Cardiac muscle cell (in vitro differentiated cells and primary cell): ENCODE results near the gene ARHGAP10. TPM values are rescaled to one million over a fixed set of nuclear protein-coding genes. Genes with fewer than 3 reads are reported as not detected.

Experiments used
- DNase-seq, 2 donors: peaks; one replicate each; pipeline versions ENCODE4 v3.0.0 to v3.0.0-alpha.2; 2010 to 2017; ENCODE audit warnings: low read depth in 1 of 2, low spot score in 1 of 2
- H3K27ac ChIP-seq: fragments of 200-600 bp; sonication (generic); 2 replicates; pipeline ENCODE4 v1.5.1; 2016
- H3K27me3 ChIP-seq: fragments of 200-600 bp; sonication (generic); 2 replicates; pipeline ENCODE4 v1.6.0; 2016; ENCODE audit warnings: control low read depth
- H3K36me3 ChIP-seq: fragments of 200-600 bp; sonication (generic); 2 replicates; pipeline ENCODE4 v1.5.1; 2016; ENCODE audit warnings: control low read depth
- H3K4me1 ChIP-seq: fragments of 200-600 bp; sonication (generic); 2 replicates; pipeline ENCODE4 v1.8.1; 2017; ENCODE audit warnings: low read depth, mild to moderate bottlenecking, mixed run types
- H3K4me3 ChIP-seq: fragments of 200-600 bp; sonication (generic); 2 replicates; pipeline ENCODE4 v1.5.1; 2016; ENCODE audit warnings: mild to moderate bottlenecking
- H3K9me3 ChIP-seq: fragments of 200-600 bp; sonication (generic); 2 replicates; pipeline ENCODE4 v1.5.1; 2017; ENCODE audit warnings: low read depth, mild to moderate bottlenecking, control low read depth
- polyA plus RNA-seq: library from polyadenylated mRNA; unstranded; fragments of >200 nt; fragmentation: Nextera tagmentation; extraction: Ambion mirVana; gene quantifications from 2 replicates; pipeline ENCODE4 v1.2.1, GENCODE V29; 2016
- total RNA-seq: library from RNA; depleted of rRNA; stranded (reverse); fragments of >200 nt; gene quantifications from 2 replicates; pipeline ENCODE4 v1.2.3, GENCODE V29; 2016
- TF ChIP-seq, protein P1 (sequence below): IDR thresholded peaks from 2 replicates; pipeline ENCODE4 v1.5.1; 2012; ENCODE audit warnings: low read depth, mild to moderate bottlenecking, low read length

The ARHGAP10 gene
- total and polyA plus RNA-seq, 2 experiments from 2014 or later: 12.1 to 15.0 TPM

GRCh38 chr4:148095346-148095923 is 363.5 kb downstream of the ARHGAP10 start:
- H3K4me3 ChIP-seq: no peak overlapping the region
- H3K9me3 ChIP-seq: no peaks in the 10 kb centered on the region
- DNase-seq: no peak
- TF ChIP-seq, protein P1, sequence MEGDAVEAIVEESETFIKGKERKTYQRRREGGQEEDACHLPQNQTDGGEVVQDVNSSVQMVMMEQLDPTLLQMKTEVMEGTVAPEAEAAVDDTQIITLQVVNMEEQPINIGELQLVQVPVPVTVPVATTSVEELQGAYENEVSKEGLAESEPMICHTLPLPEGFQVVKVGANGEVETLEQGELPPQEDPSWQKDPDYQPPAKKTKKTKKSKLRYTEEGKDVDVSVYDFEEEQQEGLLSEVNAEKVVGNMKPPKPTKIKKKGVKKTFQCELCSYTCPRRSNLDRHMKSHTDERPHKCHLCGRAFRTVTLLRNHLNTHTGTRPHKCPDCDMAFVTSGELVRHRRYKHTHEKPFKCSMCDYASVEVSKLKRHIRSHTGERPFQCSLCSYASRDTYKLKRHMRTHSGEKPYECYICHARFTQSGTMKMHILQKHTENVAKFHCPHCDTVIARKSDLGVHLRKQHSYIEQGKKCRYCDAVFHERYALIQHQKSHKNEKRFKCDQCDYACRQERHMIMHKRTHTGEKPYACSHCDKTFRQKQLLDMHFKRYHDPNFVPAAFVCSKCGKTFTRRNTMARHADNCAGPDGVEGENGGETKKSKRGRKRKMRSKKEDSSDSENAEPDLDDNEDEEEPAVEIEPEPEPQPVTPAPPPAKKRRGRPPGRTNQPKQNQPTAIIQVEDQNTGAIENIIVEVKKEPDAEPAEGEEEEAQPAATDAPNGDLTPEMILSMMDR: no peak
- H3K27me3 ChIP-seq: no peaks in the 10 kb centered on the region
- no peak overlapping the region for H3K27ac ChIP-seq
- H3K36me3 ChIP-seq: no peaks in the 10 kb centered on the region
- no peaks in the 10 kb centered on the region for H3K4me1 ChIP-seq

DNA sequence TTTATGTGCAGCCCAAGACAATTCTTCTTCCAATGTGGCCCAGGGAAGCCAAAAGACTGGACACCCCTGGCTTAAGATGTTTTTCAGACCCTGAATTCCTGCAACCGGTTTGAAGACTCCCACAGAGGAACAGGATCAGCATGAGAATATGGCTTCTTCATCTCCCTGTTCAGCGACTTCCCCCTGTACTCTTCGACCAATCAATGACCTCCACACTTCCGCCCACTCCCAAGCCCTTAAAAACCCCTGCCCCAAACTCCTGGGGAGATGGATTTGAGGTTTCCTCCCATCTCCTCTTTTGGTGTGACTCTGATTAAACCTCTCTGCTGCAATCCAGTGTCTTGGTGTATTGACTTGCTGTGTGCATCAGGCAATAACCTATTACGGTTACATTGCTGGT is 365.9 kb downstream of the ARHGAP10 start:
- TF ChIP-seq, protein P1: no peak
- no peak for DNase-seq
- Histone ChIP-seq H3K9me3 (no peaks in the 10 kb centered on the region), H3K27me3 (no peaks in the 10 kb centered on the region), H3K27ac (no peak overlapping the region), H3K4me3 (no peak overlapping the region), H3K36me3 (no peaks in the 10 kb centered on the region), H3K4me1 (no peaks in the 10 kb centered on the region)

GRCh38 chr4:148101235-148101634 is 369.3 kb downstream of the ARHGAP10 start:
- Histone ChIP-seq H3K36me3 (no peaks in the 10 kb centered on the region), H3K27me3 (no peaks in the 10 kb centered on the region), H3K9me3 (no peaks in the 10 kb centered on the region), H3K27ac (no peak overlapping the region), H3K4me1 (peaks cover 4% of the 10 kb centered on the region), H3K4me3 (no peak overlapping the region)
- no peak for DNase-seq
- TF ChIP-seq, protein P1: no peak

DNA sequence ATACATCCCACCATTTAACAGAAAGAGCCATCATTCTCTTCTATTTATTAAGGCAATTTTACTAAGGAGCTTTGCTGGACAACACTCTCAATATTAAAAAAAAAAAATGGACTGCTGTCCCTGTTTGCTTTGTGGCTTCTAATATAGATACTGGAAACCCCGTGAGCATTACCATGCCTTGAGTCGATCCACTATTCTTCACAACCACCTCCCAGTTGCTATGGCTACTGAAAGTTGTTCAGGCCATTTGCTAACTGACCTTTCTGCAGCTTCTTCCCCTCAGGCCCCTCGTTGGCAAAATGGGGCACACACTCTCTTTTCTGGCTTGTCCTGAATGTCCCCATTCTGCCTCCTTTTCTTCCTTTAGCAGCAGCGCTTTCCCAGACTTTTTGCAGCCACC is 369.9 kb downstream of the ARHGAP10 start:
- Histone ChIP-seq H3K4me1 (peaks cover 4% of the 10 kb centered on the region), H3K4me3 (no peak overlapping the region), H3K36me3 (no peaks in the 10 kb centered on the region), H3K27me3 (no peaks in the 10 kb centered on the region), H3K9me3 (no peaks in the 10 kb centered on the region), H3K27ac (no peak overlapping the region)
- DNase-seq: no peak
- TF ChIP-seq, protein P1: no peak

- H3K9me3 ChIP-seq: no peaks in the 10 kb centered on the region
- H3K4me3 ChIP-seq: no peak overlapping the region
- no peak overlapping the region for H3K27ac ChIP-seq
- peaks cover 4% of the 10 kb centered on the region for H3K4me1 ChIP-seq
- TF ChIP-seq, protein P1: no peak
- peak in 1 of 2 donors; percentile 74 for DNase-seq
- H3K36me3 ChIP-seq: no peaks in the 10 kb centered on the region
- H3K27me3 ChIP-seq: no peaks in the 10 kb centered on the region
These were observed 371.9 kb downstream of the ARHGAP10 start for GRCh38 chr4:148103597-148104355.
